KOPT-K1 (cell line): Measurements from ENCODE around the gene KIF1B.

ENCODE experiments used
- H3K27ac ChIP-seq: fragments of 200-600 bp; sonication (generic); 2 replicates; pipeline ENCODE4 v1.5.1; 2016; ENCODE audit warnings: antibody characterized with exemption, mild to moderate bottlenecking, low read depth, low read length; ENCODE audit not compliant: poor library complexity, severe bottlenecking
- H3K36me3 ChIP-seq: fragments of 200-600 bp; sonication (generic); 2 replicates; pipeline ENCODE4 v1.5.1; 2017; ENCODE audit warnings: antibody characterized with exemption, mild to moderate bottlenecking, low read length, moderate library complexity; ENCODE audit not compliant: insufficient read depth
- H3K9me3 ChIP-seq: fragments of 200-600 bp; sonication (generic); 2 replicates; pipeline ENCODE4 v1.5.1; 2017; ENCODE audit warnings: antibody characterized with exemption, low read length, mild to moderate bottlenecking; ENCODE audit not compliant: insufficient read depth, poor library complexity, severe bottlenecking

Gene KIF1B

GRCh38 chr1:10383630-10384029 is 173.3 kb downstream of the KIF1B start:
- Histone ChIP-seq H3K27ac (no peak overlapping the region), H3K36me3 (no peaks in the 10 kb centered on the region), H3K9me3 (no peaks in the 10 kb centered on the region)

- H3K27ac ChIP-seq = no peak overlapping the region
- no peaks in the 10 kb centered on the region for H3K9me3 ChIP-seq
- no peaks in the 10 kb centered on the region for H3K36me3 ChIP-seq
Observed at GRCh38 chr1:10384219-10384618, 173.8 kb downstream of the KIF1B start.

- Histone ChIP-seq H3K27ac (peak overlapping the region; percentile 48), H3K9me3 (no peaks in the 10 kb centered on the region), H3K36me3 (no peaks in the 10 kb centered on the region)
Observed at GRCh38 chr1:10386761-10387676, 176.6 kb downstream of the KIF1B start.

- Histone ChIP-seq H3K27ac (peak overlapping the region; percentile 48), H3K36me3 (no peaks in the 10 kb centered on the region), H3K9me3 (no peaks in the 10 kb centered on the region)
Observed at GRCh38 chr1:10387677-10388386, 177.5 kb downstream of the KIF1B start.

GRCh38 chr1:10388387-10388715 is 178.0 kb downstream of the KIF1B start:
- Histone ChIP-seq H3K9me3 (no peaks in the 10 kb centered on the region), H3K27ac (peak overlapping the region; percentile 48)

GRCh38 chr1:10389271-10389973 is 179.1 kb downstream of the KIF1B start:
- Histone ChIP-seq H3K9me3 (no peaks in the 10 kb centered on the region), H3K27ac (no peak overlapping the region), H3K36me3 (no peaks in the 10 kb centered on the region)

More at GRCh38 chr1:10388387-10388715, 178.0 kb downstream of the KIF1B start:
- H3K36me3 ChIP-seq = no peaks in the 10 kb centered on the region

GRCh38 chr1:10396870-10397269 is 186.5 kb downstream of the KIF1B start:
- no peaks in the 10 kb centered on the region for H3K9me3 ChIP-seq
- peaks cover 17% of the 10 kb centered on the region for H3K36me3 ChIP-seq
- no peak overlapping the region for H3K27ac ChIP-seq

- Histone ChIP-seq H3K9me3 (no peaks in the 10 kb centered on the region), H3K27ac (peak overlapping the region; percentile 92), H3K36me3 (peaks cover 31% of the 10 kb centered on the region)
Observed at GRCh38 chr1:10398278-10398733, 187.9 kb downstream of the KIF1B start.

- H3K36me3 ChIP-seq = peaks cover 37% of the 10 kb centered on the region
- peak within 1 kb of the TSS; percentile 92 for H3K27ac ChIP-seq
- H3K9me3 ChIP-seq = no peaks in the 10 kb centered on the region
Observed at GRCh38 chr1:10398734-10399443, 188.5 kb downstream of the KIF1B start, which contains the start of gene PGD. PGD (plus strand) TSS chr1:10399064; CDS start chr1:10399118, 54 bp downstream.

- Histone ChIP-seq H3K9me3 (no peaks in the 10 kb centered on the region), H3K36me3 (peaks cover 43% of the 10 kb centered on the region), H3K27ac (peak overlapping the region; percentile 92)
Observed at GRCh38 chr1:10399444-10399941, 189.1 kb downstream of the KIF1B start.

GRCh38 chr1:10400013-10400412 is 189.6 kb downstream of the KIF1B start:
- H3K36me3 ChIP-seq = peaks cover 48% of the 10 kb centered on the region
- peak overlapping the region; percentile 92 for H3K27ac ChIP-seq
- no peaks in the 10 kb centered on the region for H3K9me3 ChIP-seq

GRCh38 chr1:10401281-10401680 is 190.9 kb downstream of the KIF1B start:
- Histone ChIP-seq H3K36me3 (peaks cover 61% of the 10 kb centered on the region), H3K27ac (no peak overlapping the region), H3K9me3 (no peaks in the 10 kb centered on the region)

GRCh38 chr1:10402729-10403274 is 192.4 kb downstream of the KIF1B start:
- Histone ChIP-seq H3K9me3 (no peaks in the 10 kb centered on the region), H3K36me3 (peaks cover 76% of the 10 kb centered on the region), H3K27ac (no peak overlapping the region)

- peaks cover 100% of the 10 kb centered on the region for H3K36me3 ChIP-seq
- H3K27ac ChIP-seq = no peak overlapping the region
- no peaks in the 10 kb centered on the region for H3K9me3 ChIP-seq
Observed at GRCh38 chr1:10407201-10407600, 196.8 kb downstream of the KIF1B start.
